GM23338 (cell line): ENCODE data around the gene FAM193B.
"Not testable (repeated sequence)": the region's sequence is repeated elsewhere in the genome, so short reads cannot be mapped to it uniquely, and the experiment has no call there.

ENCODE experiments used
- CREB1 ChIP-seq: fragments of 250-450 bp; sonication (Bioruptor Pico); IDR thresholded peaks from 2 replicates; pipeline ENCODE4 v1.5.0; 2020; ENCODE audit warnings: low read depth, mild to moderate bottlenecking, moderate library complexity
- CTCF ChIP-seq, 2 experiments: fragments of 200-600 bp in 1 of 2; sonication (generic) in 1 of 2; conservative IDR thresholded peaks; 2 replicates each; pipeline versions ENCODE4 v1.5.1 to v1.6.1; 2016 to 2017; ENCODE audit warnings: antibody characterized with exemption in 2 of 2, low read depth in 2 of 2, mild to moderate bottlenecking in 2 of 2, moderate library complexity in 1 of 2
- EZH2 ChIP-seq: fragments of 200-600 bp; sonication (generic); IDR thresholded peaks from one replicate; pipeline ENCODE4 v1.8.0; 2017; ENCODE audit warnings: antibody characterized with exemption, mild to moderate bottlenecking, low read depth; ENCODE audit not compliant: unreplicated experiment
- EZH2phosphoT487 ChIP-seq: fragments of 200-600 bp; sonication (generic); IDR thresholded peaks from one replicate; pipeline ENCODE4 v1.8.1; 2018; ENCODE audit warnings: antibody characterized with exemption; ENCODE audit not compliant: unreplicated experiment
- JUNB ChIP-seq: IDR thresholded peaks from one replicate; pipeline ENCODE4 v1.6.1; 2016; ENCODE audit warnings: antibody characterized with exemption; ENCODE audit not compliant: unreplicated experiment
- POLR2AphosphoS5 ChIP-seq: IDR thresholded peaks from 2 replicates; pipeline ENCODE4 v1.6.1; 2016; ENCODE audit warnings: antibody characterized with exemption, low read depth
- REST ChIP-seq: IDR thresholded peaks from one replicate; pipeline ENCODE4 v1.6.1; 2018; ENCODE audit warnings: antibody characterized with exemption; ENCODE audit not compliant: unreplicated experiment
- STAT1 ChIP-seq: IDR thresholded peaks from one replicate; pipeline ENCODE4 v1.6.1; 2016; ENCODE audit warnings: antibody characterized with exemption; ENCODE audit not compliant: unreplicated experiment
- ZNF114 ChIP-seq: fragments of 250-450 bp; sonication (Bioruptor Pico); IDR thresholded peaks from 2 replicates; pipeline ENCODE4 v1.5.0; 2020; ENCODE audit warnings: mild to moderate bottlenecking, moderate library complexity
- ZNF331 ChIP-seq: fragments of 250-450 bp; sonication (Bioruptor Pico); IDR thresholded peaks from 2 replicates; pipeline ENCODE4 v1.5.0; 2020; ENCODE audit warnings: low read depth, mild to moderate bottlenecking, moderate library complexity

- not testable (repeated sequence) for TF ChIP-seq CTCF (conservative IDR thresholded peaks at IDR 0.05; ENCODE audit: low read depth in 2 of 2); REST; EZH2phosphoT487; EZH2; CREB1 (CRISPR knock-in tag); POLR2AphosphoS5; ZNF331 (CRISPR knock-in tag); STAT1; JUNB; ZNF114 (CRISPR knock-in tag)
Measured at GRCh38 chr5:177534433-177534832, 19.9 kb downstream of the FAM193B start.
